Stimulated activated CD4-positive, alpha-beta T cell treated with anti-CD3 and anti-CD28 coated beads, TNF-alpha, amount 100 ng/mL, for 24 hours (primary cell): ENCODE results near the gene TNNT2.

ENCODE experiments used
- DNase-seq, 3 experiments: peaks; one replicate each; pipeline ENCODE4 v3.0.0-alpha.2; 2020; ENCODE audit warnings: low read depth in 3 of 3

Gene TNNT2

DNA sequence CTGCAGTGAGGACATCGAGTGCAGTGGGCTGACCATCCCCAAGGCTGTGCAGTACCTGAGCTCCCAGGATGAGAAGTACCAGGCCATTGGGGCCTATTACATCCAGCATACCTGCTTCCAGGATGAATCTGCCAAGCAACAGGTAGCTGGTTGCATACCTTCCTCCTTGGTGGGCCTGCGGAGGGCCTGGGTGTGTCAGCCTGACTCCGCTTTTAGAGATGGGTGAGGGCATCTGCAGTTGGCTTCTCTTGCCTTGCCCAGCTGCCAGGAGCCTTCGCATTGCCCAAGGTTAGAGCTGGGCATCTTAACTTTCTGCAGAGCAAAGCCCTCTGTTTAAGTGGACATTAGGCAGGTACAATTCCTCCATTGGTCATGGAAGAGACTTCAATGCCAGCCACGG is 60.9 kb downstream of the TNNT2 start:
- DNase-seq, result no peak

DNA sequence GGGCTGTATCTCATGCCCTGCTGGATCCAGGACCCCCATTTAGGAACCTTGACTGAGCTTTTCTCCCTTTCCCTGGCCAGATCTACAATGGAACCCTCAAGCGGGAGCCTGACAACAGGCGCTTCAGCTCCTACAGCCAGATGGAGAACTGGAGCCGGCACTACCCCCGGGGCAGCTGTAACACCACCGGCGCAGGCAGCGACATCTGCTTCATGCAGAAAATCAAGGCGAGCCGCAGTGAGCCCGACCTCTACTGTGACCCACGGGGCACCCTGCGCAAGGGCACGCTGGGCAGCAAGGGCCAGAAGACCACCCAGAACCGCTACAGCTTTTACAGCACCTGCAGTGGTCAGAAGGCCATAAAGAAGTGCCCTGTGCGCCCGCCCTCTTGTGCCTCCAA is 64.4 kb downstream of the TNNT2 start:
- no peak for DNase-seq

DNA sequence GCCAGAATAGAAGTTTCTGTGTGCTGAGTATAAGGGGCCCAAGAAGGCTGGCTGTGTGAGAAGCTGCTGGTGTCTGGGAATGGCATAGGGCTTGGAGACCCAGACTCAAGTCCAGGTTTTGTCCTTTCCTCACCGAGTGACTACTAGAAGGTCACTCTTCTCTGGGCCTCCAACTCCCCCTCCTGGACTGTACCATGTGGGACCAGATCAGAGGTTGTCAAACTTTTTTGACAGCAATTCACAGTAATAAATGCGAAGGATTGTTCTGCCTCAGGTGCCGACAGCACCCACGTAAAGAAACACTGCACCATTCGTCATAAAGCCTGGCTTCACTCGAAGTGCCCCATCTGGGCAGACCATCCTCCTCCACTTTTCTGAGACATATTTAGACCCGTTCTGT is 65.2 kb downstream of the TNNT2 start:
- DNase-seq, result no peak

DNA sequence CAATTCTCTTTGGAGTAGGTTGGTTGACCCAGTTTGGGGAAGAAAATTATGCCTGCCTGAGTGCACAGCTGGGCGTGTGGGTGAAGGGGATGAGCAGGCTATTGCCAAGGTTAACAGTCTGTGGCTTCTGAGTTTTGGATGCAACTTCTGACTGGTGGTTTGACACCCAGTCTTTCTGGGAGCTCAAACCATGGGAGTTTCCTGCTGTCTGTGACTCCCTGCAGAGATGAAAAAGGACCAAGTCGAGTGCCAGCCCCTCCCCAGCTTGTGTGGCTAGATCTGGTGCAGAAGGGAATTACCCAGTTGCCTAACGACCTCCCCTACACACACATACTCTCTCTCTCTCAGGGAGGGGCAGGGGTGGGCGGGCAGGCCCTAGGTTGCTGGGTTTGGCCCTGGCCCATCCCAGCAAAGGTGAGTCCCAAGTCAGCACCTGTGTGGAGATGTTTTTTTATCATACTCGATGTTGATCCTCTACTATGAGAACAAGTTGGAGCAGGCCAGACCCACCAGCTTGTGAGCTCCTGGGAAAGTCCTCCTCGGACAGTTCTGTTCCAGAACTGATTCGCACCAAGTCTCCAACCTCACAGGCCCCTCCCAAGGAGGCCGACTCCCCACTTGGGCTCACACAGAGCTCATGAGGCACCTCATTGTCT is 66.0 kb downstream of the TNNT2 start:
- DNase-seq, result no peak

DNA sequence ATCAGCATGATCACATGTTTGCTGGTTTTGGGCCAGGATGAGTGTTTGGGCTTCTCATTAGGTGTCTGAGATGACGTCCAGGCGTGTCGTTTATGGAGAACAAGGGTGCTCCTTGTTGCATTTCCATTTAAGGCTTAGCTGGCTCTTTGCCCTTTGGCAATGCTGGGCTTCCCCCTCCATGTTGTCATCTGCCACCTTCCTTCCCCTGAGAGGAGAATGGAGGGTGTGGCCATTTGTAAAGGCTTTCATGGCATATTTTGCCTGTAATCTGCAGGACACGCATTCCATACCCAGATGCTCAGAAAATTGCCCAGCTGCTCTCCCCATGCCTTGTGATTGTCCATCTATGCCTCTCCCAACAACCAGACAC is 66.5 kb downstream of the TNNT2 start:
- no peak for DNase-seq

DNA sequence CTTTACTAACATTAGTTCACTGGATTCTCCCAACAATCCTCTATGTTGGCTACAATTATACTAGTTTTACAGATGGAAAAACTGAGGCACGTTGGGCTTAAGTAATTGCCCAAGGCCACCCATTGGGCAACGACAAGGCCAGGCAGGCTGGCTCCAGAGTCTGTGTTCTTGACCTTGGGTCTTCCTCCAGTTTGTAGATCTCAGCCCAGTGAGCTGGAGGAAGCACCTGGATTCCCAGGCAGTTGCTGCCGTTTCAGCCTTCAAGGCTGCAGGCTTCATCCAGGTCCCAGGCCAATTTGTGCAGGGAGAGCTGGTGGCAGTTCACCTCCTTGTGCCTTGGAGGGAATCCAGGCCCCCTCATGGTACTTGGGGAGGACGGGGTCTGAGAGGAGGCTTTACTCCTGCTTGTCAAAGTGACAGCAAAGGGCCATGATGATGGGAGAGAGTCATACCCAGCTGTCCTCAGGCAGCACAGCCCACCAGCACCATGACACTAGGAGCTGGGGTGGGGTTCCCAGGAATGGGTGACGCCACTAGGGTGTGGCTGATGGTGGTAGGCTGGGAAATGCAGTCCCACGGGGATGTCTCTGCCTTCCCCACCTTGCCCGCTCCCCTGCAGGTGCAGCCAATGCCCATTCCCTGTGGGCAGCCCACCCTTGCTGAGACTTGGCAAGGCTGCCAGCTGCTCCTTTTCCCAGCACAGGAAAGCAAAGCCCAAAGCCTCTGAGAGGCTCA is 67.1 kb downstream of the TNNT2 start:
- no peak for DNase-seq

DNA sequence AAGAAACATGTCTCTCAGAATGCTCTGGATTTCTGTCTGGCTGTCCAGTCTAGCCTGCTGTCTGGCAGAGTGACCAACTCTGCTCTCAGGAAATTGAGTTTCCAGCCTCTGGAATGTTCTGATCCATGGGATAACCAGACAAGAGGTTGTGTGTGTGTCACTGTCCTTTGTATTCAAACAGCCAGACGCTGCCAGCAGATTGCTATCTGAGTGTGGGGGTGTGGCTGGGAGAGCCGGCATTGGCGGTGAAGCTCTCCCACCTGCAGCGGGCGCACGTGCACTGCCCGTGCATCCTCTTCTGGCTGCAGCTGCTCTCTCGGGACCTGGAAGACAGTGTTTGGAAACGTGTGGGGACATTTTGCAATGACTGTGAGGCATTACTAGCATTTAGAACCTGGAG is 68.1 kb downstream of the TNNT2 start:
- peak in 1 of 3 experiments; percentile 4 for DNase-seq
